ENCODE data around the gene AHI1.

AHI1 gene

GRCh38 chr6:135535989-135536414 lies 38.5 kb upstream of the AHI1 start:
- Histone ChIP-seq H3K4me3 (ENCODE audit: low read depth in 1 of 2, low read length in 1 of 2) (no peak overlapping the region), H3K27ac (no peak overlapping the region), H3K36me3 (no peaks in the 10 kb centered on the region), H3K4me1 (ENCODE audit: control insufficient read depth in 1 of 2, insufficient read depth in 1 of 2, low read depth in 1 of 2, low read length in 1 of 2) (no peaks in the 10 kb centered on the region), H3K9me3 (no peaks in the 10 kb centered on the region), H3K27me3 (no peaks in the 10 kb centered on the region)
- no peak for TF ChIP-seq CTCF (IDR thresholded peaks at IDR 0.05)

- Histone ChIP-seq H3K27me3 (no peaks in the 10 kb centered on the region), H3K36me3 (no peaks in the 10 kb centered on the region), H3K9me3 (no peaks in the 10 kb centered on the region), H3K27ac (no peak overlapping the region), H3K4me1 (ENCODE audit: control insufficient read depth in 1 of 2, insufficient read depth in 1 of 2, low read depth in 1 of 2, low read length in 1 of 2) (no peaks in the 10 kb centered on the region), H3K4me3 (ENCODE audit: low read depth in 1 of 2, low read length in 1 of 2) (no peak overlapping the region)
- TF ChIP-seq CTCF (IDR thresholded peaks at IDR 0.05): no peak
Measured at GRCh38 chr6:135534773-135535380, 37.3 kb upstream of the AHI1 start.

DNA sequence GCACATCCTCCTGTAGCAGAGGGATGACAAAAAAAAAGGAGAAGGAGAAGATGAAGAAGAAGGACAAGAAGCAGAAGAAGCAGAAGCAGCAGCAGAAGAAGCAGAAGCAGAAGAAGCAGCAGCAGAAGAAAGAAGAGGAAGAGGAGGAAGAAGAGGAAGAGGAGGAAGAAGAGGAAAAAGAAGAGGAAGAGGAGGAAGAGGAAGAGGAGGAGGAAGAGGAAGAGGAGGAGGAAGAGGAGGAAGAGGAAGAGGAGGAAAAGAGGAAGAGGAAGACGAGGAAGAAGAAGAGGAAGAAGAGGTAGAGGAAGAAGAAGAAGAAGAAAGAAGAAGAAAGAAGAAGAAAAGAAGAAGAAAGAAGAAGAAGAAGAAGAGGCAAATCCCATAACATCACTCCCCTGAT lies 35.0 kb upstream of the AHI1 start:
- Histone ChIP-seq H3K27ac (peak overlapping the region; percentile 61), H3K27me3 (no peaks in the 10 kb centered on the region), H3K4me3 (ENCODE audit: low read depth in 1 of 2, low read length in 1 of 2) (no peak overlapping the region), H3K4me1 (ENCODE audit: control insufficient read depth in 1 of 2, insufficient read depth in 1 of 2, low read depth in 1 of 2, low read length in 1 of 2) (no peaks in the 10 kb centered on the region), H3K9me3 (no peaks in the 10 kb centered on the region), H3K36me3 (no peaks in the 10 kb centered on the region)
- no peak for TF ChIP-seq CTCF (IDR thresholded peaks at IDR 0.05)

GRCh38 chr6:135531954-135532490 lies 34.5 kb upstream of the AHI1 start:
- TF ChIP-seq CTCF (IDR thresholded peaks at IDR 0.05): no peak
- H3K27me3 ChIP-seq: no peaks in the 10 kb centered on the region
- H3K27ac ChIP-seq: peak overlapping the region; percentile 61
- H3K4me3 ChIP-seq (ENCODE audit: low read depth in 1 of 2, low read length in 1 of 2): no peak overlapping the region
- no peaks in the 10 kb centered on the region for H3K9me3 ChIP-seq
- no peaks in the 10 kb centered on the region for H3K4me1 ChIP-seq (ENCODE audit: control insufficient read depth in 1 of 2, insufficient read depth in 1 of 2, low read depth in 1 of 2, low read length in 1 of 2)
- H3K36me3 ChIP-seq: no peaks in the 10 kb centered on the region

DNA sequence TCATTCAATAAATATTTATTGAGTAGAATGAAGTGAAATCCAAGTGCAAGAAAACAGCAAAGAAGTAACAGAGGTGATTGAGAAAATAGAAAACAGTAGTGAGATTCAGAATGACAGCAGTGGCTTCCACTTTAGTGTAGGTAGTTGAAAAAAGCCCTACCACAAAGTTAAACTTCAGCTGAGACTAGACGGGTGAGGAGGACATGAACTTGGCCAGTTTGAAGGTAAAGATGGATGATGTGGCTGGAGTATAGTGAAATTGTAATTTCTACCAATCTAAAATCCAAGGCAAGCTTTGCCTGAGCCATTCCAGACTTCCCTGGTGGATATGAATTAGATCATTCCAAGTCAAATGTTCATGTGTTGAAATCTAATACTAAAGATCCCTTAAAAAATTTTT lies 32.6 kb upstream of the AHI1 start:
- no peak overlapping the region for H3K27ac ChIP-seq
- no peaks in the 10 kb centered on the region for H3K9me3 ChIP-seq
- no peaks in the 10 kb centered on the region for H3K36me3 ChIP-seq
- no peaks in the 10 kb centered on the region for H3K27me3 ChIP-seq
- H3K4me3 ChIP-seq (ENCODE audit: low read depth in 1 of 2, low read length in 1 of 2): no peak overlapping the region
- no peak for TF ChIP-seq CTCF (IDR thresholded peaks at IDR 0.05)
- no peaks in the 10 kb centered on the region for H3K4me1 ChIP-seq (ENCODE audit: control insufficient read depth in 1 of 2, insufficient read depth in 1 of 2, low read depth in 1 of 2, low read length in 1 of 2)
